Trophoblast cell (in vitro differentiated cells and primary cell): ENCODE measurements around the gene OR10W1.

Experiments used
- DNase-seq, 2 donors: peaks; one replicate each; pipeline ENCODE4 v3.0.0-alpha.2; 2016
- H2AFZ ChIP-seq: 2 replicates; pipeline ENCODE4 v1.6.1; 2013; ENCODE audit warnings: low read length, moderate library complexity, mild to moderate bottlenecking; ENCODE audit not compliant: insufficient read depth, poor library complexity
- H2AK5ac ChIP-seq: 2 replicates; pipeline ENCODE4 v1.6.1; 2013; ENCODE audit warnings: mild to moderate bottlenecking, low read length
- H2BK120ac ChIP-seq: 2 replicates; pipeline ENCODE4 v1.6.1; 2013; ENCODE audit warnings: low read length, mild to moderate bottlenecking, moderate library complexity; ENCODE audit not compliant: insufficient read depth, poor library complexity
- H2BK12ac ChIP-seq: 2 replicates; pipeline ENCODE4 v1.6.1; 2013; ENCODE audit warnings: mild to moderate bottlenecking, low read length, moderate library complexity
- H2BK5ac ChIP-seq: 2 replicates; pipeline ENCODE4 v1.6.1; 2013; ENCODE audit warnings: low read length, low read depth, moderate library complexity, mild to moderate bottlenecking; ENCODE audit not compliant: poor library complexity
- H3K14ac ChIP-seq: 2 replicates; pipeline ENCODE4 v1.6.1; 2013; ENCODE audit warnings: mild to moderate bottlenecking, low read length
- H3K18ac ChIP-seq: 2 replicates; pipeline ENCODE4 v1.6.1; 2013; ENCODE audit warnings: mild to moderate bottlenecking, low read length
- H3K23ac ChIP-seq: 2 replicates; pipeline ENCODE4 v1.6.1; 2013; ENCODE audit warnings: low read length
- H3K27ac ChIP-seq: 2 replicates; pipeline ENCODE4 v1.5.1; 2013; ENCODE audit warnings: low read depth, mild to moderate bottlenecking, inconsistent platforms, low read length, moderate library complexity
- H3K27me3 ChIP-seq: 2 replicates; pipeline ENCODE4 v1.6.1; 2013; ENCODE audit warnings: inconsistent platforms, mild to moderate bottlenecking, low read length, moderate library complexity; ENCODE audit not compliant: insufficient read depth
- H3K36me3 ChIP-seq, 2 experiments: 1 replicate in 1 of 2; 2 replicates in 1 of 2; pipeline ENCODE4 v1.6.1; 2013; ENCODE audit warnings: low read length in 2 of 2, mild to moderate bottlenecking in 2 of 2, moderate library complexity in 1 of 2; ENCODE audit not compliant: insufficient read depth in 2 of 2, control insufficient read depth in 1 of 2
- H3K4ac ChIP-seq: 2 replicates; pipeline ENCODE4 v1.6.1; 2013; ENCODE audit warnings: low read depth, mild to moderate bottlenecking, low read length, moderate library complexity
- H3K4me1 ChIP-seq, 2 experiments: 1 replicate in 1 of 2; 2 replicates in 1 of 2; pipeline ENCODE4 v1.6.1; 2013; ENCODE audit warnings: low read length in 2 of 2, mild to moderate bottlenecking in 2 of 2, moderate library complexity in 1 of 2; ENCODE audit not compliant: insufficient read depth in 2 of 2, control insufficient read depth in 1 of 2
- H3K4me2 ChIP-seq: 2 replicates; pipeline ENCODE4 v1.6.1; 2013; ENCODE audit warnings: inconsistent platforms, mild to moderate bottlenecking, low read length, moderate library complexity
- H3K4me3 ChIP-seq: 2 replicates; pipeline ENCODE4 v1.5.1; 2013; ENCODE audit warnings: mild to moderate bottlenecking, low read depth, low read length, inconsistent platforms
- H3K79me1 ChIP-seq: one replicate; pipeline ENCODE4 v1.6.1; 2013; ENCODE audit warnings: low read length
- H3K79me2 ChIP-seq: 2 replicates; pipeline ENCODE4 v1.6.1; 2013; ENCODE audit warnings: low read length, mild to moderate bottlenecking; ENCODE audit not compliant: control insufficient read depth, insufficient read depth, poor library complexity
- H3K9ac ChIP-seq: 2 replicates; pipeline ENCODE4 v1.6.1; 2013; ENCODE audit warnings: mild to moderate bottlenecking, low read length
- H3K9me3 ChIP-seq: 2 replicates; pipeline ENCODE4 v1.6.1; 2013; ENCODE audit warnings: low read depth, mild to moderate bottlenecking, control low read depth, inconsistent platforms, low read length; ENCODE audit not compliant: insufficient read depth
- H4K12ac ChIP-seq: 2 replicates; pipeline ENCODE4 v1.6.1; 2013; ENCODE audit warnings: low read depth, mild to moderate bottlenecking, low read length, moderate library complexity
- H4K8ac ChIP-seq: 2 replicates; pipeline ENCODE4 v1.6.1; 2013; ENCODE audit warnings: low read depth, mild to moderate bottlenecking, low read length, moderate library complexity
- H4K91ac ChIP-seq: one replicate; pipeline ENCODE4 v1.6.1; 2013; ENCODE audit warnings: low read depth, mild to moderate bottlenecking, low read length, moderate library complexity
- WGBS: extraction: QIAGEN DNeasy Blood & Tissue Kit; methylation state at CpG from one replicate; pipeline ENCODE4 v1.1.7; 2013; ENCODE audit warnings: missing lambda C conversion rate; ENCODE audit not compliant: insufficient read length, insufficient coverage; ENCODE audit errors: extremely low coverage; 5-methylcytosine and 5-hydroxymethylcytosine counted together

The OR10W1 gene

GRCh38 chr11:58275002-58275401, 6.9 kb upstream of the OR10W1 start:
- Histone ChIP-seq H3K27me3 (no peaks in the 10 kb centered on the region), H3K4me2 (no peak overlapping the region), H2BK5ac (no peak overlapping the region), H3K79me2 (no peaks in the 10 kb centered on the region), H3K36me3 (no peaks in the 10 kb centered on the region), H2BK12ac (no peak overlapping the region), H2AFZ (no peak overlapping the region), H3K14ac (no peak overlapping the region), H3K27ac (no peak overlapping the region), H2BK120ac (no peak overlapping the region), H3K9me3 (no peaks in the 10 kb centered on the region), H3K4ac (no peak overlapping the region), H3K23ac (no peak overlapping the region), H4K12ac (no peak overlapping the region), H3K4me1 (no peaks in the 10 kb centered on the region), H3K4me3 (no peak overlapping the region), H3K9ac (no peak overlapping the region), H4K8ac (no peak overlapping the region), H3K18ac (no peak overlapping the region), H4K91ac (no peak overlapping the region), H2AK5ac (no peak overlapping the region), H3K79me1 (no peaks in the 10 kb centered on the region)
- WGBS: no CpG with 5 or more reads among the region's 2 CpGs
- no peak for DNase-seq

GRCh38 chr11:58259983-58260382, 8.1 kb downstream of the OR10W1 start:
- no peak overlapping the region for H3K4me3 ChIP-seq
- H4K8ac ChIP-seq: no peak overlapping the region
- no peaks in the 10 kb centered on the region for H3K36me3 ChIP-seq
- H2BK120ac ChIP-seq: no peak overlapping the region
- no peak overlapping the region for H3K4me2 ChIP-seq
- H3K9me3 ChIP-seq: no peaks in the 10 kb centered on the region
- no CpG with 5 or more reads among the region's 2 CpGs for WGBS
- no peak overlapping the region for H4K91ac ChIP-seq
- H2BK5ac ChIP-seq: no peak overlapping the region
- no peak overlapping the region for H3K27ac ChIP-seq
- H2AK5ac ChIP-seq: no peak overlapping the region
- no peak for DNase-seq
- no peak overlapping the region for H3K14ac ChIP-seq
- H3K9ac ChIP-seq: no peak overlapping the region
- no peaks in the 10 kb centered on the region for H3K4me1 ChIP-seq
- no peak overlapping the region for H3K4ac ChIP-seq
- H3K27me3 ChIP-seq: no peaks in the 10 kb centered on the region
- no peaks in the 10 kb centered on the region for H3K79me1 ChIP-seq
- H3K79me2 ChIP-seq: no peaks in the 10 kb centered on the region
- H3K18ac ChIP-seq: no peak overlapping the region
- no peak overlapping the region for H3K23ac ChIP-seq
- no peak overlapping the region for H2AFZ ChIP-seq
- no peak overlapping the region for H2BK12ac ChIP-seq
- H4K12ac ChIP-seq: no peak overlapping the region

- Histone ChIP-seq H4K12ac (no peak overlapping the region), H4K8ac (no peak overlapping the region), H3K9me3 (no peaks in the 10 kb centered on the region), H3K9ac (no peak overlapping the region), H3K27ac (no peak overlapping the region), H2AK5ac (no peak overlapping the region), H3K4ac (no peak overlapping the region), H3K4me2 (no peak overlapping the region), H3K36me3 (no peaks in the 10 kb centered on the region), H2BK120ac (no peak overlapping the region), H2BK5ac (no peak overlapping the region), H2BK12ac (no peak overlapping the region), H3K27me3 (no peaks in the 10 kb centered on the region), H3K18ac (no peak overlapping the region), H3K4me1 (no peaks in the 10 kb centered on the region), H4K91ac (no peak overlapping the region), H3K4me3 (no peak overlapping the region), H3K79me1 (no peaks in the 10 kb centered on the region), H3K23ac (no peak overlapping the region), H3K79me2 (no peaks in the 10 kb centered on the region), H2AFZ (no peak overlapping the region), H3K14ac (no peak overlapping the region)
- WGBS: no CpG with 5 or more reads among the region's 1 CpG
- peak in 1 of 2 donors; percentile 68 for DNase-seq
Observed at GRCh38 chr11:58254936-58255335, 13.1 kb downstream of the OR10W1 start.

GRCh38 chr11:58243954-58244353, 24.1 kb downstream of the OR10W1 start:
- Histone ChIP-seq H3K36me3 (no peaks in the 10 kb centered on the region), H3K14ac (no peak overlapping the region), H2BK120ac (no peak overlapping the region), H3K4ac (no peak overlapping the region), H4K91ac (no peak overlapping the region), H2AFZ (no peak overlapping the region), H3K4me1 (no peaks in the 10 kb centered on the region), H4K12ac (no peak overlapping the region), H3K27ac (no peak overlapping the region), H3K79me2 (no peaks in the 10 kb centered on the region), H3K9ac (no peak overlapping the region), H3K79me1 (no peaks in the 10 kb centered on the region), H4K8ac (no peak overlapping the region), H3K4me2 (no peak overlapping the region), H2AK5ac (no peak overlapping the region), H3K18ac (no peak overlapping the region), H3K4me3 (no peak overlapping the region), H2BK5ac (no peak overlapping the region), H3K9me3 (no peaks in the 10 kb centered on the region), H2BK12ac (no peak overlapping the region), H3K23ac (no peak overlapping the region), H3K27me3 (no peaks in the 10 kb centered on the region)
- no peak for DNase-seq
- no CpG with 5 or more reads among the region's 2 CpGs for WGBS
